HL-60/S4 treated with phorbol 12-myristate 13-acetate at 8.2 ng/mL for 4 days and 3 days (cell line): ENCODE measurements around the gene EML6.
"Not testable (repeated sequence)": the region's sequence is repeated elsewhere in the genome, so short reads cannot be mapped to it uniquely, and the experiment has no call there.

Experiments used
- in situ Hi-C: fragments of 300-500 bp; cut with MboI; formaldehyde crosslinking; loops from 2 replicates; pipeline ENCODE4 v1.15.0; 2022; ENCODE audit warnings: low sequenced_read_pairs

The EML6 gene

GRCh38 chr2:54840559-54841468 lies 117.4 kb downstream of the EML6 start:
- in situ Hi-C loops: no loop called here

DNA sequence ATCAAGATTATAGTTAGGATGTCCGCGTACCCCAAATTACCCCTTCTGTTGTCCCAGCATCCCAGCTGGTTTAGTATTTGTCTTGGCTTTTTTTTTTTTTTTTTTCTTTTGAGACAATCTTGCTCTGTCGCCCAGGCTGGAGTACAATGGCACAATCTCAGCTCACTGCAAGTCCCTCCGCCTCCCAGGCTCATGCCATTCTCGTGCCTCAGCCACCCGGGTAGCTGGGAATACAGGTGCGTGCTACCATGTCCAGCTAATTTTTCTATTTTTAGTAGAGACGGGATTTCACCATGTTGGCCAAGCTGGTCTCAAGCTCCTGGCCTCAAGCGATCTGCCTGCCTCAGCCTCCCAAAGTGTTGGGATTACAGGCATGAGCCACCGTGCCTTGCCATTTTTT lies 118.0 kb downstream of the EML6 start:
- in situ Hi-C loops: not testable (repeated sequence)

- in situ Hi-C loops: no loop called here
These were observed 121.6 kb downstream of the EML6 start for GRCh38 chr2:54845094-54845493.

GRCh38 chr2:54845514-54845913 lies 122.1 kb downstream of the EML6 start:
- in situ Hi-C loops: no loop called here

GRCh38 chr2:54850171-54851122 lies 127.0 kb downstream of the EML6 start:
- in situ Hi-C loops: no loop called here

DNA sequence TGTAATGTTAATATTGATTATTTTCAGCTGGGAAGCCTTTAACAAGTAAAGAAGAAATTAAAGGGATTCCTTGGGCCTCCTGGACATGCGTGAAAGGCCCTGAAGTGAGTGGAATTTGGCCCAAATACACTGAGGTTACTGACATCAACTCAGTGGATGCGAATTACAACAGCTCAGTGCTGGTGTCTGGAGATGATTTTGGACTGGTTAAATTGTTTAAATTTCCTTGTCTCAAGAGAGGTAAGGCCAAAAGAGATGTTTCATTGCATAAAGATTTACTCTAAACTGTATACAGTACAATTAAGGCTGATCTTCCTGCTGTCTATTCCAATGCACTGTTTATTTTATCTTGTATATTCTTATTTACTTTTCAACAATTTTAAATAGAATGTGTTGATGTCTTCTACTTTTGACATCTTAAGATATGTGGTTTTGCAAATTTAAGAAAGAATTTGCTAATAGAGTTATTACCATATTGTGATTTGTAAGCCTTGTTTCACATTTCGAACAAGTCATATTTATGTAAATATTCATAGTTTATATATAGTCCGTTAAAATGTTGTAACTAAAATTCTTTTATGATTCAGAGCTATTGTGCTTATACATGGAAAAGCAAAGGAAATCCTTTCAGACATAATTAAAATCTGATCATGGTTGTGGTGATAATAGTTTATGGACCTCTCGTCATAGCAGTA lies 130.3 kb downstream of the EML6 start:
- in situ Hi-C loops: no loop called here

DNA sequence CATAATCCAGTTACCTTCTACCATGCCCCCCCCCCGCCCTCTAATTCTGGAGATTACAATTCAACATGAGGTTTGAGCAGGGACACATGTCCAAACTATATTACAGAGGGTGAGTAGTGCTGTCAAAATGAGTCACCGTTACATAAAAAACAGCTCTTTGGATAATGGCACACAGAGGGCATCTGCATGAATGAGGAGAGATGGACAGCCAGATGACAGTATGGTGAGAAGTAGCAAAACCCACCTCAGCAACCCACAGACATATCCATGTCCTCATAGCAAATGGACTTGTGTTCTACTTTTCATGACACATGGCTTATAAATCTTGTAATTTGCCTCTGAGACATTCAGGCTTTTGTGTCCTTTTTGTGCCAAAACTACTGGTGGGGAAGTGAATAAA lies 132.0 kb downstream of the EML6 start:
- in situ Hi-C loops: no loop called here

GRCh38 chr2:54858021-54858681 lies 134.7 kb downstream of the EML6 start:
- in situ Hi-C loops: no loop called here

DNA sequence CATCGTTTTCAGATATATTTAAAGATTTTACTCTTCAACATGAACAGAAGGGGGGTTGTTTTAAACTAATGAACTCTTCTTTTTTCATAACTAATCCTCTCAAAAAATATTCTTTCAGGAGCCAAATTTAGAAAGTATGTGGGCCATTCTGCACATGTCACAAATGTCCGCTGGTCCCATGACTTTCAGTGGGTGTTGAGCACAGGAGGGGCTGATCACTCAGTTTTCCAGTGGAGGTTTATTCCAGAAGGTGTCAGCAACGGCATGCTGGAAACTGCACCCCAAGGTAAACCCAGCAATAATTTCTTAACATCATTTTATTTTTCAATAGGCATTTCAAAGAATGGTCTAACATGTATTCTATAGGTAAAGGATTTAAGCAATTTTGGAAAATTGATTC lies 136.0 kb downstream of the EML6 start:
- in situ Hi-C loops: no loop called here

GRCh38 chr2:54859997-54860701 lies 136.7 kb downstream of the EML6 start:
- in situ Hi-C loops: no loop called here

GRCh38 chr2:54862229-54862628 lies 138.8 kb downstream of the EML6 start:
- in situ Hi-C loops: no loop called here

GRCh38 chr2:54862742-54863141 lies 139.3 kb downstream of the EML6 start:
- in situ Hi-C loops: no loop called here

DNA sequence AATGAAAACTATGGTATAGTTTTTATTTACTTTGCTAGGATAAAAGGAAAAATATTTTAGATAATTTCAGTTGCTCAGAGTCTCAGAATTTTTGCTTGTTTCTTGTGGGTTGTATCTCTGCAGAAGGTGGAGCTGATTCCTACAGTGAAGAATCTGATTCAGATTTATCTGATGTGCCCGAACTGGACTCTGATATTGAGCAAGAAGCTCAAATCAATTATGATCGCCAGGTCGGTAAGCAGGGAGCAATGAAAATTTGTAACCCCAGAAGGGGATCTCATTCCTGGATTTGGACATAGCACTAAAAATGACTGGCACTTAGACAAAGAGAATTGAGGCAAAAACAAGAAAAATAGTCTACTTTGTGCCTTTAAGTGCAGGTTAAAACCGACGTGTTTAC lies 140.2 kb downstream of the EML6 start:
- in situ Hi-C loops: no loop called here

- in situ Hi-C loops: no loop called here
These were observed 140.6 kb downstream of the EML6 start for GRCh38 chr2:54864096-54864495.

GRCh38 chr2:54864727-54865126 lies 141.3 kb downstream of the EML6 start:
- in situ Hi-C loops: no loop called here

- in situ Hi-C loops: no loop called here
These were observed 142.7 kb downstream of the EML6 start for GRCh38 chr2:54866179-54866578.

DNA sequence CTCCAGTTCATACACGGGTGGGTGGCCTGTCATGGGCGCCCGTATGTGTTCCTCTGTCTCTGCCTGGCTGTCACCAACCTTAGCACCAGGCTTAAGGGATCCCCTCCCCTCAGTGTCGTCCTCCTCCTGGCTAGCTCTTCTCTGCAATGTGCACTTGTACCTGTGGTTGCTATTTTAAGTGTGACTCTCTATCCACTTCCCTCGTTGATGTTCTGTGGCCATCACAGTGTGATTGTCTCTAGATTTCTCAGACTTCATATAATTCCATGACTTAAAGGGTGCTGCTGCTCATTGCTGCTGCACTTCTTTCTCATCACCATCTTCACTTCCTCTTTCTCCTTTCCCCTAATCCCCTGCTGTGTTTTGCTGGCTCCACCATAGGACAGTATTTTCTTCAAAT lies 143.4 kb downstream of the EML6 start:
- in situ Hi-C loops: no loop called here

- in situ Hi-C loops: no loop called here
These were observed 144.0 kb downstream of the EML6 start for GRCh38 chr2:54867457-54867856.

DNA sequence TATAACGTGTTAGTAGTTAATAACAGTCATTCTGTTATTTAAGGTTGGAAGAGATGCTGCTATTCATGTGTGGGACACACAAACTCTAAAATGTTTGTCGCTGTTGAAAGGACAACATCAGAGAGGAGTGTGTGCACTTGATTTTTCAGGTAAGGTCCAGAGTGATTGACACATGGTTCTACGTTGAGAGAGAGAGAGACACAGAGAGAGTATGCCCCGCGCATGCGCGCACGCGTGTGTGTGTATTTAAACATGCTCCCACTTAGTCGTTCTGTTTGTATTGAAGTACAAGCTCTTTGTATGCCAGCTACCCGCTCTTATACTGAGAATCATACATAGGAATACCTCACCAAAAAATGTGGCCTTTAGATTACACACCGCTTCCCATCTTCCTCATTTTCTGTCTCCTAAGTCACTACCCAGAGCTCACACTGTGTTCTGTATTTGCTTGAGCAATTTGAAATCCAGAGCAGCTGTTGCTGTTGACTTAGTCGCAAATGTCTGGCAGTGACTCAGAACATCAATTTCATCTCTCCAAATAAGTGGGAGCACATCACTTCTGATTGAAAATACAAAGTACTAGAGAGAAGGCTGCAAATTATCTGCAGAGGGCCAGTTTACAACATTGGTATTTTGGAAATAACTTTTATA lies 148.1 kb downstream of the EML6 start:
- in situ Hi-C loops: no loop called here
